ENCODE results near the gene PDIA5. TPM values are rescaled to one million over a fixed set of nuclear protein-coding genes. Genes with fewer than 3 reads are reported as not detected.

The PDIA5 gene
- polyA plus RNA-seq, 1 donor (not counting 4 experiments of a cell fraction or from before 2014, with no cell fraction given): 29.8 TPM

DNA sequence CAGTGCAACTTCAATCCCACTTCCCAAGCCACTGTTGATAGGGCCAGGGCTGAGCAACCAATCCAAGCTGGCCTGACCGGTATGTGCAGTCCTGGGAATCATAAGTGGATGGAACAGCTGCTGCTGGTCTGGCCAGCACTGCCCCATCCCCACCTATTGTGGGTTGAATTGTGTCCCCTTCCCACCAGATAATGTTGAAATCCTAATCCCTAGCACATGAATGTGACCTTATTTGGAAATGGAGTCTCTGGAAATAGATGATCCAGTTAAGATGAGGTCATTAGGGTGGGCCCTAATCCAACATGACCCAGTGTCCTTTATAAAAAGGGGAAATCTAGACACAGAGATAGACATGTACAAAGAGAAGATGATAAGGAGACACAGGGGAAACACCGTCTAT lies 13.7 kb upstream of the PDIA5 start:
- H3K4me1 ChIP-seq (ENCODE audit: control insufficient read depth, extremely low read depth, insufficient read depth, low read length): peaks cover 7% of the 10 kb centered on the region
- dilution Hi-C loops (cut with MboI; ENCODE audit: extremely low pct_ligation_motif_present, low sequenced_read_pairs): no loop called here
- DNase-seq (ENCODE audit: low read depth, low spot score): no peak
- H3K9ac ChIP-seq (ENCODE audit: control insufficient read depth, extremely low read depth, insufficient read depth, low read length): no peak overlapping the region
- H3K27ac ChIP-seq (ENCODE audit: control insufficient read depth, insufficient read depth, low read length): no peak overlapping the region
- no peak for FAIRE-seq
- no peaks in the 10 kb centered on the region for H3K27me3 ChIP-seq (ENCODE audit: control insufficient read depth, extremely low read depth, insufficient read depth, low read length)
- H3K9me1 ChIP-seq (ENCODE audit: control insufficient read depth, extremely low read depth, insufficient read depth, low read length): no peaks in the 10 kb centered on the region
- H4K20me1 ChIP-seq (ENCODE audit: control insufficient read depth, extremely low read depth, insufficient read depth, low read length): no peaks in the 10 kb centered on the region
- no peaks in the 10 kb centered on the region for H3K36me3 ChIP-seq (ENCODE audit: control insufficient read depth in 2 of 2, extremely low read depth in 1 of 2, insufficient read depth in 2 of 2, low read length in 2 of 2)
- H2AFZ ChIP-seq (ENCODE audit: control insufficient read depth, low read length): no peak overlapping the region
- no peak overlapping the region for H3K4me3 ChIP-seq (ENCODE audit: control insufficient read depth in 2 of 3, extremely low read depth in 1 of 3, insufficient read depth in 2 of 3, low read depth in 1 of 3, low read length in 3 of 3)
- H3K79me2 ChIP-seq (ENCODE audit: control insufficient read depth, insufficient read depth, low read length): no peaks in the 10 kb centered on the region
- H3K4me2 ChIP-seq (ENCODE audit: control insufficient read depth, extremely low read depth, insufficient read depth, low read depth, low read length): no peak overlapping the region
- TF ChIP-seq EZH2 (IDR thresholded peaks at IDR 0.05; ENCODE audit: low read length): no peak
- TF ChIP-seq, protein P1, sequence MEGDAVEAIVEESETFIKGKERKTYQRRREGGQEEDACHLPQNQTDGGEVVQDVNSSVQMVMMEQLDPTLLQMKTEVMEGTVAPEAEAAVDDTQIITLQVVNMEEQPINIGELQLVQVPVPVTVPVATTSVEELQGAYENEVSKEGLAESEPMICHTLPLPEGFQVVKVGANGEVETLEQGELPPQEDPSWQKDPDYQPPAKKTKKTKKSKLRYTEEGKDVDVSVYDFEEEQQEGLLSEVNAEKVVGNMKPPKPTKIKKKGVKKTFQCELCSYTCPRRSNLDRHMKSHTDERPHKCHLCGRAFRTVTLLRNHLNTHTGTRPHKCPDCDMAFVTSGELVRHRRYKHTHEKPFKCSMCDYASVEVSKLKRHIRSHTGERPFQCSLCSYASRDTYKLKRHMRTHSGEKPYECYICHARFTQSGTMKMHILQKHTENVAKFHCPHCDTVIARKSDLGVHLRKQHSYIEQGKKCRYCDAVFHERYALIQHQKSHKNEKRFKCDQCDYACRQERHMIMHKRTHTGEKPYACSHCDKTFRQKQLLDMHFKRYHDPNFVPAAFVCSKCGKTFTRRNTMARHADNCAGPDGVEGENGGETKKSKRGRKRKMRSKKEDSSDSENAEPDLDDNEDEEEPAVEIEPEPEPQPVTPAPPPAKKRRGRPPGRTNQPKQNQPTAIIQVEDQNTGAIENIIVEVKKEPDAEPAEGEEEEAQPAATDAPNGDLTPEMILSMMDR (optimal IDR thresholded peaks at IDR 0.05 in 1 of 3, IDR thresholded peaks at IDR 0.05 in 1 of 3, conservative IDR thresholded peaks at IDR 0.05 in 1 of 3; ENCODE audit: extremely low read depth in 1 of 3, insufficient read depth in 2 of 3, low read length in 3 of 3): no peak
- H3K9me3 ChIP-seq (ENCODE audit: control insufficient read depth, low read depth, low read length): no peaks in the 10 kb centered on the region

DNA sequence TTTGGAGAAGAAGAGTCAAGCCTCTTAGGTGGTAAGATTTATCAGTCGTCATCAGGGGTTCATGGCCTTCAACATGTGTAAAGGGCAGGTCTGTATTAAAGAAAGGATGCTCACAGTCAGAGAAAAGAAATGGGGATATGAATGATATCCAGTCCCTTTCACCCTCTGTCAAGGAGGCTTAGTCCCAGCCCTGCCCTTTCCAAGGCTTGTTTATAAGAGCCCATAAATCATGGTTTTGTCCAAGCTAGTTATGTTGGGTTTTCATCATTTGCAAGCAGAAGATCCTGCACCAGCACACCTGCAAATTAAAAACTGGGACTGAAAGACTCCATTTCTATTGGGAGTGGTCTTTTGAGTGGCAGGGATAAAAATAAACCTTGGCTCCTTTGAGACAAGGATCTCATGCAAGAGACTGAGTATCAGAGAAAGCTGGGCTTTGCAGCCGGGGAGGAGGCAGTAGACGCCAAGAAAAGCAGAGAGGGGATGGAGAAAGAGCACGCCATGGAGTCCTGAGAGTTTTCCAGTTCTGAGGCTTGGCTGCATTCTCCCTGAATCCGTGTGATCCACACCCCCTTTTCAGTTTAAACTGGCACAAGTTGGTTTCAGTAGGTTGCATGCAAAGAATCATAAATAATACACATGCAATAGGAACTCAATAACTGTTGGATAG lies 12.6 kb upstream of the PDIA5 start:
- no peak for FAIRE-seq
- no peak overlapping the region for H2AFZ ChIP-seq (ENCODE audit: control insufficient read depth, low read length)
- no peak overlapping the region for H3K27ac ChIP-seq (ENCODE audit: control insufficient read depth, insufficient read depth, low read length)
- DNase-seq (ENCODE audit: low read depth, low spot score): no peak
- no peak overlapping the region for H3K4me2 ChIP-seq (ENCODE audit: control insufficient read depth, extremely low read depth, insufficient read depth, low read depth, low read length)
- H3K27me3 ChIP-seq (ENCODE audit: control insufficient read depth, extremely low read depth, insufficient read depth, low read length): no peaks in the 10 kb centered on the region
- H3K4me1 ChIP-seq (ENCODE audit: control insufficient read depth, extremely low read depth, insufficient read depth, low read length): peaks cover 7% of the 10 kb centered on the region
- H3K9me3 ChIP-seq (ENCODE audit: control insufficient read depth, low read depth, low read length): no peaks in the 10 kb centered on the region
- dilution Hi-C loops (cut with MboI; ENCODE audit: extremely low pct_ligation_motif_present, low sequenced_read_pairs): no loop called here
- no peaks in the 10 kb centered on the region for H4K20me1 ChIP-seq (ENCODE audit: control insufficient read depth, extremely low read depth, insufficient read depth, low read length)
- H3K4me3 ChIP-seq (ENCODE audit: control insufficient read depth in 2 of 3, extremely low read depth in 1 of 3, insufficient read depth in 2 of 3, low read depth in 1 of 3, low read length in 3 of 3): no peak overlapping the region
- H3K79me2 ChIP-seq (ENCODE audit: control insufficient read depth, insufficient read depth, low read length): no peaks in the 10 kb centered on the region
- TF ChIP-seq EZH2 (IDR thresholded peaks at IDR 0.05; ENCODE audit: low read length): no peak
- TF ChIP-seq, protein P1 (optimal IDR thresholded peaks at IDR 0.05 in 1 of 3, IDR thresholded peaks at IDR 0.05 in 1 of 3, conservative IDR thresholded peaks at IDR 0.05 in 1 of 3; ENCODE audit: extremely low read depth in 1 of 3, insufficient read depth in 2 of 3, low read length in 3 of 3): no peak
- H3K9ac ChIP-seq (ENCODE audit: control insufficient read depth, extremely low read depth, insufficient read depth, low read length): no peak overlapping the region
- H3K36me3 ChIP-seq (ENCODE audit: control insufficient read depth in 2 of 2, extremely low read depth in 1 of 2, insufficient read depth in 2 of 2, low read length in 2 of 2): no peaks in the 10 kb centered on the region
- no peaks in the 10 kb centered on the region for H3K9me1 ChIP-seq (ENCODE audit: control insufficient read depth, extremely low read depth, insufficient read depth, low read length)

Data from keratinocyte (primary cell).